ENCODE measurements around the gene SAPCD2.

DNA sequence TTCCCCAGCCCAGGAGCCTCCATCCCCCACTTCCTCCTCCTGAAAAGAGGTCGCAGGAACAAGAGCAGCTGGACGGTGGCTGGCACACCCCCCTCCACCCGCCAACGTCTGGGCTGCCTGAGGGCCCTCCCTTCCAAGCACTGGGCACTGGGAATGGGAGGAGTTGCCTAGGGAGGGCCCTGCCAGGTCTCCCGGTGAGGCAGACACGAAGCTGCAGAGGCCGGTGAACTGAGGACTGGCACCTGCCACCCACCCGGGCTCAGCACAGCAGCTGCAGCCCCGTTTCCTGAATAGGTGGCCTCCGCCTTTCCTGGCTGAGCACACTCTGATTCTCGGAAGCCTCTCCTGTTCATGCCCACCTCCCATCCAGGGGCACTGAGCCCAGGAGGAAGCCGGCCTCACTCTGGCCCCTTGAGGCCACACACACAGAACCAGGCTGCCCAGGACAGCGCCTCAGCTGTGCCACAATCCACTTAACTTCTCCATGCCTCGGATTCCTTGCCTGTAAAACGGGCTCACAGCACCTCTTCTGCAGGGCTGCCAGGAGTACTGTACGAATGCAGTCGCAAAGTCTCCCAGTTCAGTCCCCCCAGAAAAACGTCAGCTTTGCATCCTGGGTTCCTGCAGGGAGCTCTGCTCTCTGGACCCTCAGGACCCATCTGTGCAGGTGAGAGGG, 25.7 kb downstream of the SAPCD2 start:
- TF ChIP-seq, protein P1, sequence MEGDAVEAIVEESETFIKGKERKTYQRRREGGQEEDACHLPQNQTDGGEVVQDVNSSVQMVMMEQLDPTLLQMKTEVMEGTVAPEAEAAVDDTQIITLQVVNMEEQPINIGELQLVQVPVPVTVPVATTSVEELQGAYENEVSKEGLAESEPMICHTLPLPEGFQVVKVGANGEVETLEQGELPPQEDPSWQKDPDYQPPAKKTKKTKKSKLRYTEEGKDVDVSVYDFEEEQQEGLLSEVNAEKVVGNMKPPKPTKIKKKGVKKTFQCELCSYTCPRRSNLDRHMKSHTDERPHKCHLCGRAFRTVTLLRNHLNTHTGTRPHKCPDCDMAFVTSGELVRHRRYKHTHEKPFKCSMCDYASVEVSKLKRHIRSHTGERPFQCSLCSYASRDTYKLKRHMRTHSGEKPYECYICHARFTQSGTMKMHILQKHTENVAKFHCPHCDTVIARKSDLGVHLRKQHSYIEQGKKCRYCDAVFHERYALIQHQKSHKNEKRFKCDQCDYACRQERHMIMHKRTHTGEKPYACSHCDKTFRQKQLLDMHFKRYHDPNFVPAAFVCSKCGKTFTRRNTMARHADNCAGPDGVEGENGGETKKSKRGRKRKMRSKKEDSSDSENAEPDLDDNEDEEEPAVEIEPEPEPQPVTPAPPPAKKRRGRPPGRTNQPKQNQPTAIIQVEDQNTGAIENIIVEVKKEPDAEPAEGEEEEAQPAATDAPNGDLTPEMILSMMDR (IDR thresholded peaks at IDR 0.05; ENCODE audit: low read length), result no peak
- TF ChIP-seq EZH2 (optimal IDR thresholded peaks at IDR 0.05; ENCODE audit: low read depth, low read length), result no peak
- TF ChIP-seq EZH2phosphoT487 (IDR thresholded peaks at IDR 0.05; ENCODE audit: low read length), result no peak

Data from MM.1S (cell line).